ENCODE data around the gene ASTN1.

GRCh38 chr1:177132141-177132540, 32.4 kb downstream of the ASTN1 start:
- no peak for TF ChIP-seq CTCF (conservative IDR thresholded peaks at IDR 0.05; ENCODE audit: low read length)
- TF ChIP-seq EZH2phosphoT487 (IDR thresholded peaks at IDR 0.05; ENCODE audit: borderline replicate concordance), result no peak

All from Loucy (cell line).